Measurements from ENCODE around the gene RAP1GAP2. TPM values are rescaled to one million over a fixed set of nuclear protein-coding genes. Genes with fewer than 3 reads are reported as not detected.

RAP1GAP2 gene
- total RNA-seq, 1 donor, result 2.9 TPM

DNA sequence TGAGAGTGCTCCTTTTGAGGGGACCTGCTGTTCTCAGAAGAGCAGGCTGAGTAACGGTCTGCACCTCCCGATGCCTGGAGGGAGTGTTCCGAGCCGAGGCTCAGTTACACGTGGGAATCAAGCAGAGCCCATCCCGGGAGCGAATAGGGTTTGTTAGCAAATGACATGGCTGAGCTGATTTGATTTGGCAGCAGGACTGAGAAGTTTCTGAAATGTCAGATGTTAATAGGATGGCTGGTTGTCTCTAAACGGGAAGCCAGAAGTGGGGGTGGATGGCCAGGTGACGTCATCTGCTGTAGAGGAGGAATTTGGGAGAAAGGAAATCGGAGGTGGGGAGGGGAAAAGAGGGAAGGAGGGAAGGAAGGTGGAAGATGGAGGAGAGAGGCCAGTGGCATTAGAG lies 128.0 kb downstream of the RAP1GAP2 start:
- Histone ChIP-seq H3K4me1 (ENCODE audit: insufficient read depth, low read length) (peaks cover 24% of the 10 kb centered on the region), H3K27me3 (ENCODE audit: insufficient read depth, low read length) (no peaks in the 10 kb centered on the region), H3K79me2 (ENCODE audit: insufficient read depth, low read length) (no peaks in the 10 kb centered on the region), H3K4me3 (ENCODE audit: insufficient read depth, low read length) (peak overlapping the region; percentile 49), H3K27ac (ENCODE audit: low read depth, low read length) (peak overlapping the region; percentile 87), H3K36me3 (ENCODE audit: insufficient read depth, low read length) (no peaks in the 10 kb centered on the region), H3K9me3 (ENCODE audit: low read depth, low read length) (no peaks in the 10 kb centered on the region), H4K20me1 (ENCODE audit: insufficient read depth, low read length) (no peaks in the 10 kb centered on the region), H2AFZ (ENCODE audit: low read length) (peak overlapping the region; percentile 86), H3K4me2 (ENCODE audit: insufficient read depth, low read length) (peak overlapping the region; percentile 80)
- TF ChIP-seq, protein P1, sequence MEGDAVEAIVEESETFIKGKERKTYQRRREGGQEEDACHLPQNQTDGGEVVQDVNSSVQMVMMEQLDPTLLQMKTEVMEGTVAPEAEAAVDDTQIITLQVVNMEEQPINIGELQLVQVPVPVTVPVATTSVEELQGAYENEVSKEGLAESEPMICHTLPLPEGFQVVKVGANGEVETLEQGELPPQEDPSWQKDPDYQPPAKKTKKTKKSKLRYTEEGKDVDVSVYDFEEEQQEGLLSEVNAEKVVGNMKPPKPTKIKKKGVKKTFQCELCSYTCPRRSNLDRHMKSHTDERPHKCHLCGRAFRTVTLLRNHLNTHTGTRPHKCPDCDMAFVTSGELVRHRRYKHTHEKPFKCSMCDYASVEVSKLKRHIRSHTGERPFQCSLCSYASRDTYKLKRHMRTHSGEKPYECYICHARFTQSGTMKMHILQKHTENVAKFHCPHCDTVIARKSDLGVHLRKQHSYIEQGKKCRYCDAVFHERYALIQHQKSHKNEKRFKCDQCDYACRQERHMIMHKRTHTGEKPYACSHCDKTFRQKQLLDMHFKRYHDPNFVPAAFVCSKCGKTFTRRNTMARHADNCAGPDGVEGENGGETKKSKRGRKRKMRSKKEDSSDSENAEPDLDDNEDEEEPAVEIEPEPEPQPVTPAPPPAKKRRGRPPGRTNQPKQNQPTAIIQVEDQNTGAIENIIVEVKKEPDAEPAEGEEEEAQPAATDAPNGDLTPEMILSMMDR (IDR thresholded peaks at IDR 0.05; ENCODE audit: extremely low read depth, low read depth, low read length), result no peak
- DNase-seq (ENCODE audit: insufficient read length, low spot score, missing footprints), result peak; percentile 94

GRCh38 chr17:2925011-2925410 lies 128.8 kb downstream of the RAP1GAP2 start:
- Histone ChIP-seq H3K27me3 (ENCODE audit: insufficient read depth, low read length) (no peaks in the 10 kb centered on the region), H3K36me3 (ENCODE audit: insufficient read depth, low read length) (no peaks in the 10 kb centered on the region), H3K27ac (ENCODE audit: low read depth, low read length) (peak overlapping the region; percentile 87), H2AFZ (ENCODE audit: low read length) (peak overlapping the region; percentile 86), H3K4me2 (ENCODE audit: insufficient read depth, low read length) (no peak overlapping the region), H3K79me2 (ENCODE audit: insufficient read depth, low read length) (no peaks in the 10 kb centered on the region), H3K4me3 (ENCODE audit: insufficient read depth, low read length) (no peak overlapping the region), H3K9me3 (ENCODE audit: low read depth, low read length) (no peaks in the 10 kb centered on the region), H4K20me1 (ENCODE audit: insufficient read depth, low read length) (no peaks in the 10 kb centered on the region), H3K4me1 (ENCODE audit: insufficient read depth, low read length) (peaks cover 24% of the 10 kb centered on the region)
- TF ChIP-seq, protein P1 (IDR thresholded peaks at IDR 0.05; ENCODE audit: extremely low read depth, low read depth, low read length), result no peak
- peak; percentile 64 for DNase-seq (ENCODE audit: insufficient read length, low spot score, missing footprints)

- Histone ChIP-seq H3K9me3 (ENCODE audit: low read depth, low read length) (no peaks in the 10 kb centered on the region), H3K27ac (ENCODE audit: low read depth, low read length) (peak overlapping the region; percentile 87), H3K27me3 (ENCODE audit: insufficient read depth, low read length) (no peaks in the 10 kb centered on the region), H2AFZ (ENCODE audit: low read length) (peak overlapping the region; percentile 65), H3K36me3 (ENCODE audit: insufficient read depth, low read length) (no peaks in the 10 kb centered on the region), H3K4me3 (ENCODE audit: insufficient read depth, low read length) (no peak overlapping the region), H3K79me2 (ENCODE audit: insufficient read depth, low read length) (no peaks in the 10 kb centered on the region), H3K4me1 (ENCODE audit: insufficient read depth, low read length) (peaks cover 24% of the 10 kb centered on the region), H4K20me1 (ENCODE audit: insufficient read depth, low read length) (no peaks in the 10 kb centered on the region), H3K4me2 (ENCODE audit: insufficient read depth, low read length) (no peak overlapping the region)
- peak; percentile 86 for DNase-seq (ENCODE audit: insufficient read length, low spot score, missing footprints)
- TF ChIP-seq, protein P1 (IDR thresholded peaks at IDR 0.05; ENCODE audit: extremely low read depth, low read depth, low read length), result no peak
Observed at GRCh38 chr17:2926019-2926650, 129.9 kb downstream of the RAP1GAP2 start.

DNA sequence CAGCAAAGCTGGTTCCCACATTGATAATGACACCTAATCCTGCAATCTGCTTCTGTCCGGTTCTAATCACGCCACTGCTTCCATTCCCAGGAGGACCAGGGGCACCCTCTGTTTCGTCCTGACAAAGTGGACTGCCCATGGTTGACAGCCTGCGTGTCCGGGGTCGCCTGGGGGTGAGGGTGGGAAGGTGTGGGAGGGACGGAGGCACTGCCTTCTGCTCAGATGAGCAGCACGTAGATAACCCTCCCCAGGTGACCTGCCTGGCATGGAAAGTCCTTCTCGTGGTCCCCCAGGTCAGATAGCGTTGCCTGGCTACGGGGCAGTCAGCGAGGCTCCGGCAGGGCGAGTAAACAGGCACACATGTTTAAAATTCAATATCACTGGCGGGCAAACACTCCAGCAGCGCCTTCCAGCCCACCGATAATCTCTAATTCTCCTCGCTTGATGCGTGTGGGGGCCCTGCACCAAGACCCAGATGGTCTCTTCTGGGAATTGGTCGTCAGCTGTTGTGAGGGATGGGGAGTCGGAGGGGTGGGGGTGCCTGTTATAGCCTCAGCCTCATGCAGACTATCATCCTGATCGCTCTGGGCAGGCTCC lies 132.2 kb downstream of the RAP1GAP2 start:
- Histone ChIP-seq H3K4me3 (ENCODE audit: insufficient read depth, low read length) (no peak overlapping the region), H3K9me3 (ENCODE audit: low read depth, low read length) (no peaks in the 10 kb centered on the region), H4K20me1 (ENCODE audit: insufficient read depth, low read length) (no peaks in the 10 kb centered on the region), H3K79me2 (ENCODE audit: insufficient read depth, low read length) (no peaks in the 10 kb centered on the region), H3K4me2 (ENCODE audit: insufficient read depth, low read length) (no peak overlapping the region), H3K27ac (ENCODE audit: low read depth, low read length) (no peak overlapping the region), H2AFZ (ENCODE audit: low read length) (no peak overlapping the region), H3K27me3 (ENCODE audit: insufficient read depth, low read length) (no peaks in the 10 kb centered on the region), H3K4me1 (ENCODE audit: insufficient read depth, low read length) (peaks cover 24% of the 10 kb centered on the region), H3K36me3 (ENCODE audit: insufficient read depth, low read length) (no peaks in the 10 kb centered on the region)
- TF ChIP-seq, protein P1 (IDR thresholded peaks at IDR 0.05; ENCODE audit: extremely low read depth, low read depth, low read length), result no peak
- peak; percentile 29 for DNase-seq (ENCODE audit: insufficient read length, low spot score, missing footprints)
